Gastrocnemius medialis (tissue), 4 donors: Measurements from ENCODE around the gene CTDSPL.

Source experiments
- CTCF ChIP-seq, 5 experiments: fragments of 450-650 bp in 3 of 5; fragments of 200-600 bp in 2 of 5; sonication (generic) in 2 of 5; IDR thresholded peaks in 4 of 5; conservative IDR thresholded peaks in 1 of 5; 1 replicate in 4 of 5; 2 replicates in 1 of 5; pipeline ENCODE4 v1.5.1; 2016 to 2019; ENCODE audit warnings: antibody characterized with exemption in 5 of 5, mild to moderate bottlenecking in 3 of 5, moderate library complexity in 3 of 5
- POLR2A ChIP-seq, 2 donors: fragments of 450-650 bp; IDR thresholded peaks; one replicate each; pipeline ENCODE4 v1.6.1; 2017; ENCODE audit warnings: antibody characterized with exemption in 2 of 2, mild to moderate bottlenecking in 2 of 2, moderate library complexity in 2 of 2

DNA sequence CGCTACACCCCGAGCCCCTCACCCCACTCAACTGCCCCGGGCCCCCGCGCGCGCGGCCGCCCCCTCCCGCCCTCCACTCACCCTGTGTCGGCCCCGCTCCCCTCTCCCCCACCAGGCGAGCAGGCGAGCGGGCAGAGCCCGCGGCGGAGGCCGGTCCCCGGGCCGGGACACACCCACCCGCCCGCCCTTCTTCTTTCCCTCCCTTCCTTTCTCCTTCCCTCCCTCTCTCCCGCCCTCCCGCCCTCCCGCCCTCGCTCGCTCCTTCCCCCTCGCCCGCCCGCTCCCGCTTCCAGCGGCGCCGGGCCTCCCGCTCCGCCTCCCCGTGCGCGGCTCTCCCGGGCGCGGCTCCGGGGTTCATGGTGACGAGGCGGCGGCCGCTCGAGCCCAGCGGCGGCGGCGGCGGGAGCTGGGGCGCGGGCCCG is at the start of gene CTDSPL:
- no peak for TF ChIP-seq CTCF (IDR thresholded peaks at IDR 0.05 in 4 of 5, conservative IDR thresholded peaks at IDR 0.05 in 1 of 5)
- no peak for TF ChIP-seq POLR2A (IDR thresholded peaks at IDR 0.05)
